K562 (cell line): ENCODE data around the gene GUCY2D. TPM values are rescaled to one million over a fixed set of nuclear protein-coding genes. Genes with fewer than 3 reads are reported as not detected.

Experiments used
- ATAC-seq: fragments of 200-7000 bp; cut with Tn5 transposase; 3 replicates; pipeline ENCODE4 v1.9.1; 2020; ENCODE audit warnings: moderate library complexity
- BruUV-seq: library from RNA; stranded (reverse); fragments of 400-500 nt; replicated peaks from 2 replicates; lab custom pipeline; 2021; lab: Mats Ljungman, UMichigan
- CTCF ChIA-PET: fragments of 300-600 bp; formaldehyde crosslinking; extraction: SDS; loops from one replicate; lab custom pipeline; 2021; ENCODE audit warnings: low intra/inter-chr PET ratio; lab: Yijun Ruan, JAX
- POLR2A ChIA-PET: fragments of 300-600, 350-650 bp; sonication (Branson Sonifier 250); formaldehyde crosslinking; extraction: SDS; loops from one replicate; lab custom pipeline; 2021; ENCODE audit warnings: antibody characterized with exemption, inconsistent platforms; lab: Yijun Ruan, JAX
- DNase-seq, 4 experiments: peaks; one replicate each; pipeline versions ENCODE4 v3.0.0 to v3.0.0-alpha.2; 2011 to 2018; ENCODE audit warnings: low spot score in 3 of 4, mixed read lengths in 3 of 4; ENCODE audit errors: extremely low read depth in 1 of 4
- FAIRE-seq: peaks from 2 replicates; lab custom pipeline; 2011; peaks lifted over from hg19 to GRCh38; lab: Jason Lieb, UNC
- H2AFZ ChIP-seq: 2 replicates; pipeline ENCODE4 v1.6.0; 2011; ENCODE audit warnings: low read depth, low read length, control low read depth, inconsistent platforms
- H3K27ac ChIP-seq: fragments of 200-600 bp; 3 replicates; pipeline ENCODE4 v1.8.0; 2011; ENCODE audit warnings: low read depth, mild to moderate bottlenecking, control low read depth, inconsistent platforms, low read length, moderate library complexity, mixed read lengths; ENCODE audit errors: extremely low read depth
- H3K27me3 ChIP-seq, 2 experiments: fragments of 300-600 bp in 1 of 2; 2 replicates in 1 of 2; 3 replicates in 1 of 2; pipeline versions ENCODE4 v1.6.0 to v1.8.0; 2011; ENCODE audit warnings: inconsistent platforms in 2 of 2, low read length in 2 of 2, mild to moderate bottlenecking in 1 of 2, mixed read lengths in 1 of 2, moderate library complexity in 1 of 2; ENCODE audit not compliant: control insufficient read depth in 2 of 2, insufficient read depth in 2 of 2
- H3K36me3 ChIP-seq: fragments of 300-600 bp; 3 replicates; pipeline ENCODE4 v1.8.0; 2011; ENCODE audit warnings: mild to moderate bottlenecking, low read length, inconsistent platforms; ENCODE audit not compliant: control insufficient read depth, insufficient read depth
- H3K4me1 ChIP-seq, 2 experiments: fragments of 200-600 bp in 1 of 2; replicated peaks in 1 of 2; 2 replicates in 1 of 2; 3 replicates in 1 of 2; pipeline versions ENCODE4 v1.5.1 to v1.8.0; 2011; ENCODE audit warnings: inconsistent platforms in 2 of 2, low read length in 2 of 2, mild to moderate bottlenecking in 1 of 2, mixed read lengths in 1 of 2, moderate library complexity in 1 of 2; ENCODE audit not compliant: control insufficient read depth in 2 of 2, insufficient read depth in 2 of 2
- H3K4me2 ChIP-seq: 2 replicates; pipeline ENCODE4 v1.6.1; 2011; ENCODE audit warnings: low read length, control low read depth, inconsistent platforms, mixed read lengths; ENCODE audit not compliant: insufficient read depth
- H3K4me3 ChIP-seq: fragments of 200-600 bp; sonication (generic), shearing (Covaris generic); 2 replicates; pipeline ENCODE4 v1.5.1; 2016; ENCODE audit warnings: control low read depth, inconsistent platforms
- H3K79me2 ChIP-seq: fragments of 200-600 bp; 3 replicates; pipeline ENCODE4 v1.8.0; 2011; ENCODE audit warnings: low read length, inconsistent platforms; ENCODE audit not compliant: control insufficient read depth, insufficient read depth
- H3K9ac ChIP-seq, 2 experiments: 2 replicates each; pipeline versions ENCODE4 v1.6.0 to v1.6.1; 2011; ENCODE audit warnings: low read depth in 2 of 2, low read length in 2 of 2, control low read depth in 1 of 2, inconsistent platforms in 1 of 2, mild to moderate bottlenecking in 1 of 2, mixed read lengths in 1 of 2; ENCODE audit not compliant: insufficient read depth in 1 of 2
- H3K9me1 ChIP-seq: one replicate; pipeline ENCODE4 v1.6.0; 2011; ENCODE audit warnings: inconsistent platforms, mild to moderate bottlenecking, low read length, moderate library complexity; ENCODE audit not compliant: control insufficient read depth, insufficient read depth
- H3K9me3 ChIP-seq: replicated peaks from 2 replicates; pipeline ENCODE4 v1.5.1; 2011; ENCODE audit warnings: low read depth, low read length, inconsistent platforms; ENCODE audit not compliant: control insufficient read depth, insufficient read depth
- H4K20me1 ChIP-seq: replicated peaks from 2 replicates; pipeline ENCODE4 v1.6.1; 2011; ENCODE audit warnings: low read length, inconsistent platforms, mixed read lengths; ENCODE audit not compliant: control insufficient read depth, insufficient read depth
- CBX5 ChIP-seq: IDR thresholded peaks from 2 replicates; pipeline ENCODE4 v1.6.1; 2014; ENCODE audit warnings: low read depth, borderline replicate concordance
- EWSR1 ChIP-seq: fragments of 450-650 bp; IDR thresholded peaks from 2 replicates; pipeline ENCODE4 v1.6.1; 2018; ENCODE audit warnings: borderline replicate concordance, mild to moderate bottlenecking, low read depth, moderate library complexity; ENCODE audit not compliant: partially characterized antibody
- FOSL1 ChIP-seq: fragments of 200-800 bp; sonication (Bioruptor generic); conservative IDR thresholded peaks from 2 replicates; pipeline ENCODE4 v1.6.1; 2016; ENCODE audit warnings: missing genetic modification characterization, missing compliant biosample characterization
- GABPB1 ChIP-seq: sonication (generic); formaldehyde crosslinking; IDR thresholded peaks from 2 replicates; pipeline ENCODE4 v1.8.0; 2022; ENCODE audit warnings: mild to moderate bottlenecking, missing genetic modification reagents
- MECOM ChIP-seq: fragments of 250-450 bp; sonication (Bioruptor Pico); IDR thresholded peaks from 2 replicates; pipeline ENCODE4 v1.8.0; 2022; ENCODE audit warnings: inconsistent platforms
- MEF2A ChIP-seq: IDR thresholded peaks from 2 replicates; pipeline ENCODE4 v1.6.1; 2011; ENCODE audit warnings: low read depth, mild to moderate bottlenecking, low read length, moderate library complexity; ENCODE audit not compliant: control insufficient read depth
- NCOA4 ChIP-seq: fragments of 450-650 bp; IDR thresholded peaks from 2 replicates; pipeline ENCODE4 v1.6.1; 2018; ENCODE audit warnings: mild to moderate bottlenecking; ENCODE audit not compliant: partially characterized antibody
- NFIX ChIP-seq: fragments of 250-450 bp; sonication (Bioruptor Pico); IDR thresholded peaks from 2 replicates; pipeline ENCODE4 v1.4.0; 2020; ENCODE audit warnings: low read depth, mild to moderate bottlenecking, moderate library complexity
- RCOR1 ChIP-seq, 2 experiments: IDR thresholded peaks; 2 replicates each; pipeline ENCODE4 v1.6.1; 2012; ENCODE audit warnings: low read depth in 2 of 2, low read length in 2 of 2, borderline replicate concordance in 1 of 2, improper control_type of control experiment in 1 of 2
- ZBED1 ChIP-seq: IDR thresholded peaks from 2 replicates; pipeline ENCODE4 v1.6.1; 2014
- ZFPM2 ChIP-seq: fragments of 250-450 bp; sonication (Bioruptor Pico); IDR thresholded peaks from 2 replicates; pipeline ENCODE4 v1.5.1; 2022; ENCODE audit warnings: mild to moderate bottlenecking
- ZNF124 ChIP-seq: sonication (generic); formaldehyde crosslinking; IDR thresholded peaks from 2 replicates; pipeline ENCODE4 v1.8.1; 2022; ENCODE audit warnings: missing genetic modification reagents
- ZNF445 ChIP-seq: fragments of 250-450 bp; sonication (Bioruptor Pico); IDR thresholded peaks from 2 replicates; pipeline ENCODE4 v1.4.0; 2020; ENCODE audit warnings: low read depth, mild to moderate bottlenecking, moderate library complexity
- WGBS: fragments of 100-300 bp; shearing (Covaris generic); methylation state at CpG from one replicate; pipeline ENCODE4 v1.1.6; 2016; ENCODE audit warnings: low coverage, mixed read lengths; ENCODE audit not compliant: insufficient coverage; ENCODE audit errors: missing lambda C conversion rate; 5-methylcytosine and 5-hydroxymethylcytosine counted together
- in situ Hi-C: fragments of 300-500 bp; cut with MboI; formaldehyde crosslinking; loops from 4 replicates; pipeline ENCODE4 v1.15.0; 2018; ENCODE audit warnings: inconsistent platforms, mixed read lengths
- intact Hi-C: fragments of 100-400 bp; cut with micrococcal nuclease; formaldehyde crosslinking; loops from 2 replicates; pipeline ENCODE4 v1.14.2; 2022
- polyA plus RNA-seq, 8 experiments: library from polyadenylated mRNA; depleted of rRNA in 4 of 8; stranded (reverse) in 5 of 8; unstranded in 3 of 8; fragments of >200 nt; fragmentation: Nextera tagmentation in 2 of 8; fragmentation: Illumina TruSeq in 1 of 8; extraction: Ambion mirVana in 2 of 8; extraction: Trizol in 1 of 8; gene quantifications; 2 replicates each; pipeline versions ENCODE4 v1.2.1 to v1.2.3, GENCODE V29; 2011 to 2014; ENCODE audit warnings: inconsistent platforms in 1 of 8, missing spikeins in 1 of 8
- total RNA-seq, 7 experiments: library from RNA; depleted of rRNA in 6 of 7; stranded (reverse); fragments of >200 nt in 6 of 7; fragmentation: Illumina TruSeq in 2 of 7; extraction: Trizol in 2 of 7; gene quantifications; 2 replicates each; pipeline versions ENCODE4 v1.2.1 to v1.2.3, GENCODE V29; 2011 to 2021; ENCODE audit warnings: low replicate concordance in 1 of 7
- TF ChIP-seq, protein P1 (sequence below): sonication (generic); formaldehyde crosslinking; IDR thresholded peaks from 2 replicates; pipeline ENCODE4 v1.8.1; 2023; ENCODE audit warnings: mild to moderate bottlenecking, missing genetic modification reagents
- TF ChIP-seq, protein P2 (sequence below): fragments of 250-450 bp; sonication (Bioruptor Pico); IDR thresholded peaks from 2 replicates; pipeline ENCODE4 v1.8.0; 2021; ENCODE audit warnings: mild to moderate bottlenecking, moderate library complexity

The GUCY2D gene
- total and polyA plus RNA-seq, 9 of the 15 experiments (the other 6 are each of a cell fraction or from before 2014, with no cell fraction given) = 0.05 TPM; not detected in 8

DNA sequence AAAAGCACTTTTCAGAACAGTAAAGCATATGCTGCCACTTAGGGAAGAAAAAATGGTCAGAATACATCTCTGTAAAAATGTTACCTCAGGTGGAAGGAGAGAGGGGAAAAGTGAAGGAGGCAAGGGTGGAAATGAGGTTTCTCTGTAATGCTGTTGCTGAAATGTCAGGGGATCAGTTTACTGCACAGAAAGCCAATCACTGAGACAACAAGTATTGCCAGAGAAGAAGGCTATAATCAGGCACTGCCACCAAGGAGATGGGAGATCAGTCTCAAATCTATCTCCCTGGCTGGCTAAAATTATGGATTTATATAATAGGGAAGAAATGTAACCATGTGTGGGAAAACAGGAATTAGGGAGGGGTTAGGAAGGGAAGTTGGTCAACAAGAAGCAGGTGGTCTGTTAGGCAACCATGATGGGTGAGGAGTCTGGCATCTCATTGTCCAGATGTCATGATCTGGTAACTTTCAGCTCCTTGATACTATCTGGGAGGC, 27.7 kb upstream of the GUCY2D start:
- Histone ChIP-seq H3K4me2 (no peak overlapping the region), H3K27ac (no peak overlapping the region), H3K9me3 (no peaks in the 10 kb centered on the region; the same call in 1 of the 2 replicates), H3K4me1 (no peaks in the 10 kb centered on the region), H3K4me3 (no peak overlapping the region), H3K36me3 (no peaks in the 10 kb centered on the region), H3K9ac (no peak overlapping the region)
- intact Hi-C loops = no loop called here
- no peak for ATAC-seq
- CTCF ChIA-PET = no interaction called here
- TF ChIP-seq CBX5 (peak; percentile 57; the same call in 1 of the 2 replicates), GABPB1 (CRISPR knock-in tag) (no peak), MEF2A (no peak)
- TF ChIP-seq, all 486 proteins: peak for 1
- FAIRE-seq (no peak), DNase-seq (no peak)
- in situ Hi-C loops = no loop called here
- H3K9me1 ChIP-seq = no peaks in the 10 kb centered on the region
- H3K79me2 ChIP-seq = no peaks in the 10 kb centered on the region
- H3K27me3 ChIP-seq = peaks cover 5 to 6% of the 10 kb centered on the region in 2 experiments; a peak in 3 of 5 replicates
- no peak overlapping the region for H2AFZ ChIP-seq
- POLR2A ChIA-PET = no interaction called here
- no TSS peak for BruUV-seq
- no peaks in the 10 kb centered on the region for H4K20me1 ChIP-seq

DNA sequence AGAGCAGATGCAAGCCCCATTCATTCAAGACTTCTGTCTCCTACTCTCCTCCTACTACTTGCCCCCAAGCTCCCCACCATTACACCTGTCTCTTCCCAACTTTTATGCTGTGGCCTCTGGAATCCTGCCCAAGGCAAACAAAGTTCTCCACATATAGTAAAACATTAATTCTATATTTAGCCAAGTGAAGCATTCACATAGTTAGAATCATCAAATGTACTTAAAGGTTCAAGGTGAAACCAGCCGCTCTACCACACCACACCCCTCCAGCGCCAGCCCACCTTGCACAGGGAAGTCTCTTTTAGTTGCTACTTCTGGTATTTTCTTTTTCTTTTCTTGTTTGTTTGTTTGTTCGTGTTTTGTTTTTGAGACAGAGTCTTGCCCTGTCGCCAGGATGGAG, 25.4 kb upstream of the GUCY2D start:
- no peak for FAIRE-seq
- H3K9ac ChIP-seq = no peak overlapping the region
- no peaks in the 10 kb centered on the region for H3K79me2 ChIP-seq
- no peak for ATAC-seq
- ChIA-PET CTCF (no interaction called here), POLR2A (interaction anchor here (0.8 kb wide), 1 partner anchor 45 kb away, joined by 5 read pairs; the partner anchor contains the start of gene TRAPPC1)
- intact Hi-C loops = no loop called here
- no peaks in the 10 kb centered on the region for H4K20me1 ChIP-seq
- in situ Hi-C loops = no loop called here
- H3K4me3 ChIP-seq = no peak overlapping the region
- H3K36me3 ChIP-seq = no peaks in the 10 kb centered on the region
- no peaks in the 10 kb centered on the region for H3K4me1 ChIP-seq
- H3K27ac ChIP-seq = no peak overlapping the region
- no peaks in the 10 kb centered on the region for H3K9me1 ChIP-seq
- WGBS = 6% methylated on average over 4 of the region's 4 CpGs
- H3K27me3 ChIP-seq = peaks cover 1 to 8% of the 10 kb centered on the region in 2 experiments; a peak in 3 of 5 replicates
- no peaks in the 10 kb centered on the region; the same call in 1 of the 2 replicates for H3K9me3 ChIP-seq
- no peak overlapping the region for H2AFZ ChIP-seq
- DNase-seq = no peak
- no peak overlapping the region for H3K4me2 ChIP-seq
- BruUV-seq = no TSS peak
- TF ChIP-seq EWSR1 = no peak
- TF ChIP-seq ZBED1 = no peak
- TF ChIP-seq ZFPM2 (CRISPR knock-in tag) = no peak
- TF ChIP-seq, protein P1, sequence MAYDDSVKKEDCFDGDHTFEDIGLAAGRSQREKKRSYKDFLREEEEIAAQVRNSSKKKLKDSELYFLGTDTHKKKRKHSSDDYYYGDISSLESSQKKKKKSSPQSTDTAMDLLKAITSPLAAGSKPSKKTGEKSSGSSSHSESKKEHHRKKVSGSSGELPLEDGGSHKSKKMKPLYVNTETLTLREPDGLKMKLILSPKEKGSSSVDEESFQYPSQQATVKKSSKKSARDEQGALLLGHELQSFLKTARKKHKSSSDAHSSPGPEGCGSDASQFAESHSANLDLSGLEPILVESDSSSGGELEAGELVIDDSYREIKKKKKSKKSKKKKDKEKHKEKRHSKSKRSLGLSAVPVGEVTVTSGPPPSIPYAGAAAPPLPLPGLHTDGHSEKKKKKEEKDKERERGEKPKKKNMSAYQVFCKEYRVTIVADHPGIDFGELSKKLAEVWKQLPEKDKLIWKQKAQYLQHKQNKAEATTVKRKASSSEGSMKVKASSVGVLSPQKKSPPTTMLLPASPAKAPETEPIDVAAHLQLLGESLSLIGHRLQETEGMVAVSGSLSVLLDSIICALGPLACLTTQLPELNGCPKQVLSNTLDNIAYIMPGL (CRISPR knock-in tag) = no peak
- no peak for TF ChIP-seq NCOA4
- TF ChIP-seq RCOR1 (IDR thresholded peaks at IDR 0.05; ENCODE audit: borderline replicate concordance in 1 of 2, low read depth in 2 of 2, low read length in 2 of 2) = no peak
- no peak for TF ChIP-seq NFIX (CRISPR knock-in tag)
- TF ChIP-seq, protein P2, sequence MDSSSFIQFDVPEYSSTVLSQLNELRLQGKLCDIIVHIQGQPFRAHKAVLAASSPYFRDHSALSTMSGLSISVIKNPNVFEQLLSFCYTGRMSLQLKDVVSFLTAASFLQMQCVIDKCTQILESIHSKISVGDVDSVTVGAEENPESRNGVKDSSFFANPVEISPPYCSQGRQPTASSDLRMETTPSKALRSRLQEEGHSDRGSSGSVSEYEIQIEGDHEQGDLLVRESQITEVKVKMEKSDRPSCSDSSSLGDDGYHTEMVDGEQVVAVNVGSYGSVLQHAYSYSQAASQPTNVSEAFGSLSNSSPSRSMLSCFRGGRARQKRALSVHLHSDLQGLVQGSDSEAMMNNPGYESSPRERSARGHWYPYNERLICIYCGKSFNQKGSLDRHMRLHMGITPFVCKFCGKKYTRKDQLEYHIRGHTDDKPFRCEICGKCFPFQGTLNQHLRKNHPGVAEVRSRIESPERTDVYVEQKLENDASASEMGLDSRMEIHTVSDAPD (CRISPR knock-in tag) = no peak
- no peak for TF ChIP-seq FOSL1 (tag)
- no peak for TF ChIP-seq ZNF445
- TF ChIP-seq MECOM = no peak
- TF ChIP-seq ZNF124 = no peak
